Caco-2 (cell line): ENCODE data around the gene NT5M. TPM values are rescaled to one million over a fixed set of nuclear protein-coding genes. Genes with fewer than 3 reads are reported as not detected.
"Not testable (repeated sequence)": the region's sequence is repeated elsewhere in the genome, so short reads cannot be mapped to it uniquely, and the experiment has no call there.

Experiments
- BruUV-seq: library from RNA; stranded (reverse); fragments of 400-500 nt; replicated peaks from 2 replicates; lab custom pipeline; 2021; lab: Mats Ljungman, UMichigan
- CTCF ChIA-PET: fragments of 300-600 bp; sonication (Branson Sonifier 250); formaldehyde crosslinking; loops from one replicate; lab custom pipeline; 2022; ENCODE audit warnings: antibody characterized with exemption; lab: Charles Lee
- POLR2A ChIA-PET: fragments of 300-600 bp; sonication (Branson Sonifier 250); formaldehyde crosslinking; loops from one replicate; lab custom pipeline; 2022; ENCODE audit warnings: antibody characterized with exemption; lab: Charles Lee
- DNase-seq, 2 experiments: peaks; one replicate each; pipeline versions ENCODE4 v3.0.0 to v3.0.0-alpha.2; 2020 to 2022
- H3K27me3 ChIP-seq: replicated peaks from 2 replicates; pipeline ENCODE4 v1.6.0; 2011; ENCODE audit warnings: low read length; ENCODE audit not compliant: control insufficient read depth, insufficient read depth
- H3K36me3 ChIP-seq: 2 replicates; pipeline ENCODE4 v1.5.1; 2011; ENCODE audit warnings: low read length; ENCODE audit not compliant: control insufficient read depth, insufficient read depth
- H3K4me1 ChIP-seq: fragments of 250-450 bp; sonication (Bioruptor Pico); 2 replicates; pipeline ENCODE4 v1.5.1; 2020; ENCODE audit warnings: mild to moderate bottlenecking
- H3K4me3 ChIP-seq: 2 replicates; pipeline ENCODE4 v1.5.1; 2011; ENCODE audit warnings: low read depth, mild to moderate bottlenecking, control low read depth, low read length
- H3K9me3 ChIP-seq: fragments of 250-450 bp; sonication (Bioruptor Pico); 2 replicates; pipeline ENCODE4 v1.5.1; 2020; ENCODE audit warnings: mild to moderate bottlenecking, moderate library complexity
- H3K27ac Mint-ChIP-seq: one replicate; pipeline ENCODE4 v1.8.0; 2022; ENCODE audit warnings: mixed read lengths; ENCODE audit not compliant: unreplicated experiment
- H3K27me3 Mint-ChIP-seq: one replicate; pipeline ENCODE4 v1.8.0; 2022; ENCODE audit warnings: mixed read lengths; ENCODE audit not compliant: insufficient read depth, unreplicated experiment
- H3K36me3 Mint-ChIP-seq: one replicate; pipeline ENCODE4 v1.8.0; 2022; ENCODE audit warnings: mild to moderate bottlenecking, mixed read lengths; ENCODE audit not compliant: insufficient read depth, unreplicated experiment
- H3K4me1 Mint-ChIP-seq: one replicate; pipeline ENCODE4 v1.8.0; 2022; ENCODE audit warnings: low read depth, mixed read lengths; ENCODE audit not compliant: unreplicated experiment
- H3K4me3 Mint-ChIP-seq: one replicate; pipeline ENCODE4 v1.8.0; 2022; ENCODE audit warnings: mild to moderate bottlenecking, moderate library complexity, mixed read lengths; ENCODE audit not compliant: unreplicated experiment
- H3K9me3 Mint-ChIP-seq: one replicate; pipeline ENCODE4 v1.8.0; 2022; ENCODE audit warnings: mixed read lengths; ENCODE audit not compliant: unreplicated experiment
- CTCF ChIP-seq, 2 experiments: fragments of 200-600 bp in 1 of 2; IDR thresholded peaks; 1 replicate in 1 of 2; 2 replicates in 1 of 2; pipeline versions ENCODE4 v1.5.1 to v1.8.0; 2011 to 2022; ENCODE audit warnings: antibody characterized with exemption in 1 of 2, control low read depth in 1 of 2, inconsistent platforms in 1 of 2, low read depth in 1 of 2, low read length in 1 of 2, mild to moderate bottlenecking in 1 of 2, moderate library complexity in 1 of 2; ENCODE audit not compliant: insufficient read depth in 1 of 2, severe bottlenecking in 1 of 2, unreplicated experiment in 1 of 2
- intact Hi-C: fragments of 100-400 bp; cut with micrococcal nuclease; formaldehyde crosslinking; loops from one replicate; pipeline ENCODE4 v1.10.0; 2022; ENCODE audit not compliant: unreplicated experiment
- total RNA-seq: library from RNA; stranded (reverse); gene quantifications from 2 replicates; pipeline ENCODE4 v1.2.3, GENCODE V29; 2022

Gene NT5M
- total RNA-seq, 1 experiment from 2014 or later = 1.3 TPM

DNA sequence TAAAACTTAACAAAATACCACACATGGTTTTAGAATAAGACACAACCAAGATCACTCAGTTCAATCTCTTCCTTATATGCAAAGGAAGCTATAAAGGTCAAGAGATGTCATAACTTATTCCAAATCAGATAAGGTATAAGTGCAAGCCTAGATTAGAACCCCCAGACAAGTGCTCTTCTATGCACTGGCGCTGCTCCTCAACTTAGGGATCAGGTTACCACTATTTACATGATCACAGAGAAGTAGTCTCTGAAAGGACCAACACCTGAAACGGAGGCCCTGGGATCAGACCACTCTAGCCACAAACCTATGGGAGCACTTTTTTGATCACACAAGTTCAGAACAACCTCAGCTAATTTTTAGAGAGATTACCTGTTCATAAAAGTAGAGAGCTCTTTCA lies 38.7 kb upstream of the NT5M start:
- Mint-ChIP-seq H3K4me3 (no peak overlapping the region), H3K36me3 (peaks cover 84% of the 10 kb centered on the region), H3K27ac (no peak overlapping the region), H3K4me1 (no peaks in the 10 kb centered on the region), H3K9me3 (no peaks in the 10 kb centered on the region), H3K27me3 (no peaks in the 10 kb centered on the region)
- CTCF ChIA-PET = no interaction called here
- intact Hi-C loops = no loop called here
- peaks cover 1% of the 10 kb centered on the region; the same call in 1 of the 2 replicates for H3K36me3 ChIP-seq
- no peaks in the 10 kb centered on the region for H3K27me3 ChIP-seq
- no peaks in the 10 kb centered on the region for H3K9me3 ChIP-seq
- DNase-seq = no peak
- POLR2A ChIA-PET = no interaction called here
- BruUV-seq = no TSS peak
- H3K4me3 ChIP-seq = no peak overlapping the region
- TF ChIP-seq CTCF (IDR thresholded peaks at IDR 0.05; ENCODE audit: insufficient read depth in 1 of 2, low read depth in 1 of 2, low read length in 1 of 2, severe bottlenecking in 1 of 2, unreplicated experiment in 1 of 2) = no peak
- H3K4me1 ChIP-seq = peaks cover 5% of the 10 kb centered on the region; the same call in 1 of the 2 replicates

- ChIA-PET POLR2A (interaction anchor here (0.8 kb wide), 1 partner anchor 10 kb away, joined by 3 read pairs; no protein-coding TSS in a partner anchor), CTCF (interaction anchor here (0.7 kb wide), 1 partner anchor 12 kb away, joined by 3 read pairs; no protein-coding TSS in a partner anchor)
- H3K27ac Mint-ChIP-seq = no peak overlapping the region
- H3K4me1 ChIP-seq = peaks cover 5% of the 10 kb centered on the region; the same call in 1 of the 2 replicates
- no TSS peak for BruUV-seq
- intact Hi-C loops = no loop called here
- H3K4me3 Mint-ChIP-seq = no peak overlapping the region
- DNase-seq = peak in 1 of 2 experiments; percentile 47
- no peaks in the 10 kb centered on the region for H3K27me3 Mint-ChIP-seq
- TF ChIP-seq CTCF (IDR thresholded peaks at IDR 0.05; ENCODE audit: insufficient read depth in 1 of 2, low read depth in 1 of 2, low read length in 1 of 2, severe bottlenecking in 1 of 2, unreplicated experiment in 1 of 2) = peak; percentile 23 to 38
- no peaks in the 10 kb centered on the region; the same call in 1 of the 2 replicates for H3K36me3 ChIP-seq
- H3K27me3 ChIP-seq = no peaks in the 10 kb centered on the region
- peaks cover 80% of the 10 kb centered on the region for H3K36me3 Mint-ChIP-seq
- H3K4me1 Mint-ChIP-seq = no peaks in the 10 kb centered on the region
- H3K9me3 ChIP-seq = no peaks in the 10 kb centered on the region
- H3K4me3 ChIP-seq = no peak overlapping the region
- no peaks in the 10 kb centered on the region for H3K9me3 Mint-ChIP-seq
These were observed 33.0 kb upstream of the NT5M start for GRCh38 chr17:17269926-17270773.

GRCh38 chr17:17275971-17276370 lies 27.2 kb upstream of the NT5M start:
- no peak for TF ChIP-seq CTCF (IDR thresholded peaks at IDR 0.05; ENCODE audit: insufficient read depth in 1 of 2, low read depth in 1 of 2, low read length in 1 of 2, severe bottlenecking in 1 of 2, unreplicated experiment in 1 of 2)
- H3K4me1 Mint-ChIP-seq = no peaks in the 10 kb centered on the region
- no peaks in the 10 kb centered on the region for H3K27me3 Mint-ChIP-seq
- CTCF ChIA-PET = no interaction called here
- no peak overlapping the region for H3K4me3 ChIP-seq
- no peak overlapping the region for H3K4me3 Mint-ChIP-seq
- H3K9me3 Mint-ChIP-seq = no peaks in the 10 kb centered on the region
- 0 out of 2 replicates have a peak, but pooled peaks cover 1% of the 10 kb centered on the region for H3K36me3 ChIP-seq
- peak overlapping the region; percentile 7 for H3K27ac Mint-ChIP-seq
- DNase-seq = no peak
- POLR2A ChIA-PET = interaction anchor here (0.6 kb wide), 1 partner anchor 234 kb away, joined by 3 read pairs; no protein-coding TSS in a partner anchor
- H3K27me3 ChIP-seq = no peaks in the 10 kb centered on the region
- intact Hi-C loops = no loop called here
- no TSS peak for BruUV-seq
- H3K9me3 ChIP-seq = no peaks in the 10 kb centered on the region
- H3K4me1 ChIP-seq = no peaks in the 10 kb centered on the region
- peaks cover 38% of the 10 kb centered on the region for H3K36me3 Mint-ChIP-seq

GRCh38 chr17:17277431-17277830 lies 25.7 kb upstream of the NT5M start:
- H3K4me1 Mint-ChIP-seq = peaks cover 13% of the 10 kb centered on the region
- POLR2A ChIA-PET, BruUV-seq, H3K36me3 ChIP-seq, H3K4me3 ChIP-seq, DNase-seq, H3K27me3 Mint-ChIP-seq, intact Hi-C loops, H3K4me1 ChIP-seq, H3K27me3 ChIP-seq, H3K4me3 Mint-ChIP-seq, H3K9me3 Mint-ChIP-seq, H3K27ac Mint-ChIP-seq, CTCF ChIA-PET, H3K9me3 ChIP-seq: not testable (repeated sequence)
- peaks cover 43% of the 10 kb centered on the region for H3K36me3 Mint-ChIP-seq
